SK-N-SH (cell line): ENCODE data around the gene MYMK.

ENCODE experiments used
- CHD2 ChIP-seq: fragments of 150-350 bp; IDR thresholded peaks from 2 replicates; pipeline ENCODE4 v1.6.1; 2018; ENCODE audit warnings: low read length; ENCODE audit not compliant: partially characterized antibody
- CTCF ChIP-seq: fragments of 200-600 bp; sonication (generic); IDR thresholded peaks from 2 replicates; pipeline ENCODE4 v1.6.1; 2017; ENCODE audit warnings: antibody characterized with exemption, mild to moderate bottlenecking, moderate library complexity
- EP300 ChIP-seq, 2 experiments: IDR thresholded peaks; 2 replicates each; pipeline versions ENCODE4 v1.4.0 to v1.6.1; 2012; ENCODE audit warnings: borderline replicate concordance in 1 of 2, low read depth in 1 of 2, low read length in 1 of 2
- NRF1 ChIP-seq: IDR thresholded peaks from 2 replicates; pipeline ENCODE4 v1.6.1; 2012; ENCODE audit warnings: low read depth, mild to moderate bottlenecking, low read length
- USF2 ChIP-seq: fragments of 150-350 bp; IDR thresholded peaks from 2 replicates; pipeline ENCODE4 v1.6.1; 2017; ENCODE audit warnings: antibody characterized with exemption, low read length, low read depth, borderline replicate concordance

DNA sequence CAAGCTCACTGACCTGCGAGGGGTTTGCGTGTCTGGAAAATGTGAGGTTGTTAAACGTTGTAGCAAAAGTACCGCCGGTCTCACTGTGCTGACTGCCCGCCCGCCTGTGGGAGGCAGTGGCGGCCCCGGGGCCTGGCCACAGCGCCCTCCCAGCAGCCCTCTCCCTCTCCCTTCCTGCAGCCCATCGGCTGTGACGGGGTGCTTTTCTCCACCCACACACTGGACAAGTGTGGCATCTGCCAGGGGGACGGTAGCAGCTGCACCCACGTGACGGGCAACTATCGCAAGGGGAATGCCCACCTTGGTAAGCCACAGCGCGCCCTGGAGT is 15.9 kb upstream of the MYMK start:
- TF ChIP-seq CTCF (no peak), EP300 (IDR thresholded peaks at IDR 0.05; ENCODE audit: borderline replicate concordance in 1 of 2, low read depth in 1 of 2, low read length in 1 of 2) (no peak), NRF1 (no peak), USF2 (no peak), CHD2 (no peak)
